Sigmoid colon (tissue), 7 donors: ENCODE data around the gene SLC12A8. TPM values are rescaled to one million over a fixed set of nuclear protein-coding genes. Genes with fewer than 3 reads are reported as not detected.

Experiments
- DNase-seq: peaks from one replicate; pipeline ENCODE4 v3.0.0-alpha.2; 2019
- H3K27ac ChIP-seq, 4 donors: fragments of 200-600 bp; sonication (generic); one replicate each; pipeline ENCODE4 v1.5.1; 2016 to 2019; ENCODE audit warnings: mild to moderate bottlenecking in 1 of 4
- H3K27me3 ChIP-seq, 3 donors: fragments of 200-600 bp; sonication (generic); one replicate each; pipeline ENCODE4 v1.5.1; 2019; ENCODE audit warnings: mild to moderate bottlenecking in 1 of 3
- H3K36me3 ChIP-seq, 4 donors: fragments of 200-600 bp; sonication (generic); one replicate each; pipeline ENCODE4 v1.5.1; 2016 to 2019
- H3K4me1 ChIP-seq, 4 donors: fragments of 200-600 bp; sonication (generic); one replicate each; pipeline ENCODE4 v1.5.1; 2017 to 2019
- H3K4me3 ChIP-seq, 4 donors: fragments of 200-600 bp; sonication (generic); one replicate each; pipeline ENCODE4 v1.5.1; 2017 to 2019; ENCODE audit warnings: mild to moderate bottlenecking in 2 of 4, moderate library complexity in 1 of 4
- H3K9me3 ChIP-seq, 4 donors: fragments of 200-600 bp in 3 of 4; sonication (generic) in 3 of 4; one replicate each; pipeline versions ENCODE4 v1.5.1 to v1.6.1; 2013 to 2019
- CTCF ChIP-seq, 4 experiments: fragments of 450-650 bp in 3 of 4; fragments of 200-600 bp in 1 of 4; IDR thresholded peaks; one replicate each; pipeline ENCODE4 v1.5.1; 2016 to 2019; ENCODE audit warnings: antibody characterized with exemption in 4 of 4, mild to moderate bottlenecking in 3 of 4, moderate library complexity in 2 of 4
- EP300 ChIP-seq, 4 donors: sonication (generic); formaldehyde crosslinking; IDR thresholded peaks; one replicate each; pipeline ENCODE4 v1.6.1; 2017; ENCODE audit warnings: antibody characterized with exemption in 4 of 4
- POLR2A ChIP-seq, 2 donors: fragments of 450-650 bp; IDR thresholded peaks; one replicate each; pipeline ENCODE4 v1.6.1; 2016; ENCODE audit warnings: antibody characterized with exemption in 2 of 2, mild to moderate bottlenecking in 2 of 2, moderate library complexity in 2 of 2
- POLR2AphosphoS5 ChIP-seq, 4 donors: sonication (generic); formaldehyde crosslinking; IDR thresholded peaks; one replicate each; pipeline ENCODE4 v1.6.1; 2017; ENCODE audit warnings: antibody characterized with exemption in 4 of 4
- WGBS, 2 donors: extraction: QIAGEN DNeasy Blood & Tissue Kit; methylation state at CpG; one replicate each; pipeline ENCODE4 v1.1.7; 2013; 5-methylcytosine and 5-hydroxymethylcytosine counted together
- intact Hi-C: fragments of 100-400 bp; cut with DNase I; formaldehyde crosslinking; loops from one replicate; pipeline ENCODE4 v1.15.1; 2023
- polyA plus RNA-seq, 3 donors: library from polyadenylated mRNA; stranded (reverse); fragments of 200-250 nt; gene quantifications; one replicate each; pipeline ENCODE4 v1.2.3, GENCODE V29; 2013
- total RNA-seq, 4 donors: library from RNA; depleted of rRNA; stranded (reverse); fragments of >200 nt; gene quantifications; one replicate each; pipeline ENCODE4 v1.1.0, GENCODE V29; 2016
- donor health status: healthy with polysubstance abuse.
- donor health status: Bipolar disorder and iron deficiency.
- donor health status: healthy.

SLC12A8 gene
- total and polyA plus RNA-seq, 7 donors: 0.33 to 6.3 (median 1.7) TPM; not detected in 3

- no peak for DNase-seq
- 94 to 97% methylated on average over 3 of the region's 3 CpGs for WGBS, 2 donors
- TF ChIP-seq EP300 (IDR thresholded peaks at IDR 0.05) (no peak), POLR2AphosphoS5 (IDR thresholded peaks at IDR 0.05) (no peak), CTCF (IDR thresholded peaks at IDR 0.05) (no peak), POLR2A (IDR thresholded peaks at IDR 0.05) (no peak)
Observed at GRCh38 chr3:125232401-125232800, 19.9 kb upstream of the SLC12A8 start.

GRCh38 chr3:125231895-125232294 is 19.3 kb upstream of the SLC12A8 start:
- WGBS, 2 donors: 87 to 91% methylated on average over 3 of the region's 3 CpGs
- H3K9me3 ChIP-seq: no peaks in the 10 kb centered on the region
- DNase-seq: no peak
- H3K4me3 ChIP-seq: no peak overlapping the region
- no peaks in the 10 kb centered on the region for H3K4me1 ChIP-seq
- TF ChIP-seq POLR2A (IDR thresholded peaks at IDR 0.05) (no peak), CTCF (IDR thresholded peaks at IDR 0.05) (no peak), EP300 (IDR thresholded peaks at IDR 0.05) (no peak), POLR2AphosphoS5 (IDR thresholded peaks at IDR 0.05) (no peak)
- H3K27me3 ChIP-seq: no peaks in the 10 kb centered on the region
- H3K27ac ChIP-seq: no peak overlapping the region
- H3K36me3 ChIP-seq: peaks cover 3 to 18% (median 6%) of the 10 kb centered on the region in 4 donors
- intact Hi-C loops: no loop called here

More at GRCh38 chr3:125232401-125232800, 19.9 kb upstream of the SLC12A8 start:
- H3K27me3 ChIP-seq: no peaks in the 10 kb centered on the region
- H3K4me3 ChIP-seq: no peak overlapping the region
- no peak overlapping the region for H3K27ac ChIP-seq
- intact Hi-C loops: no loop called here
- no peaks in the 10 kb centered on the region for H3K4me1 ChIP-seq
- H3K9me3 ChIP-seq: no peaks in the 10 kb centered on the region
- peaks cover 3 to 18% (median 6%) of the 10 kb centered on the region in 4 donors for H3K36me3 ChIP-seq

- Histone ChIP-seq H3K4me3 (no peak overlapping the region), H3K36me3 (peaks cover 3 to 18% (median 6%) of the 10 kb centered on the region in 4 donors), H3K27ac (no peak overlapping the region), H3K4me1 (no peaks in the 10 kb centered on the region), H3K9me3 (no peaks in the 10 kb centered on the region), H3K27me3 (no peaks in the 10 kb centered on the region)
- 97% methylated on average over 1 of the region's 1 CpG for WGBS, 2 donors
- TF ChIP-seq CTCF (IDR thresholded peaks at IDR 0.05) (no peak), EP300 (IDR thresholded peaks at IDR 0.05) (no peak), POLR2A (IDR thresholded peaks at IDR 0.05) (no peak)
- no peak for DNase-seq
- intact Hi-C loops: no loop called here
Observed at GRCh38 chr3:125229707-125230106, 17.2 kb upstream of the SLC12A8 start.

- Histone ChIP-seq H3K4me3 (no peak overlapping the region), H3K36me3 (peaks cover 3 to 18% (median 6%) of the 10 kb centered on the region in 4 donors), H3K4me1 (no peaks in the 10 kb centered on the region), H3K9me3 (no peaks in the 10 kb centered on the region), H3K27ac (no peak overlapping the region), H3K27me3 (no peaks in the 10 kb centered on the region)
- TF ChIP-seq POLR2AphosphoS5 (IDR thresholded peaks at IDR 0.05): no peak
- no peak for TF ChIP-seq CTCF (IDR thresholded peaks at IDR 0.05)
- TF ChIP-seq EP300 (IDR thresholded peaks at IDR 0.05): no peak
- no peak for TF ChIP-seq POLR2A (IDR thresholded peaks at IDR 0.05)
- WGBS, 2 donors: 90 to 91% methylated on average over 7 of the region's 7 CpGs
- intact Hi-C loops: no loop called here
- DNase-seq: no peak
Observed at GRCh38 chr3:125229168-125229567, 16.6 kb upstream of the SLC12A8 start.

- TF ChIP-seq POLR2AphosphoS5 (IDR thresholded peaks at IDR 0.05): no peak
- TF ChIP-seq EP300 (IDR thresholded peaks at IDR 0.05): no peak
- no peak for TF ChIP-seq POLR2A (IDR thresholded peaks at IDR 0.05)
- no peak for TF ChIP-seq CTCF (IDR thresholded peaks at IDR 0.05)
- no peak overlapping the region for H3K27ac ChIP-seq
- H3K4me1 ChIP-seq: no peaks in the 10 kb centered on the region
- no peaks in the 10 kb centered on the region for H3K9me3 ChIP-seq
- intact Hi-C loops: no loop called here
- H3K36me3 ChIP-seq: no peaks in the 10 kb centered on the region
- DNase-seq: no peak
- WGBS, 2 donors: 67 to 85% methylated on average over 3 of the region's 3 CpGs
- H3K4me3 ChIP-seq: no peak overlapping the region
- no peaks in the 10 kb centered on the region for H3K27me3 ChIP-seq
Observed at GRCh38 chr3:125221831-125222230, 9.3 kb upstream of the SLC12A8 start.
